ENCODE data around the gene FIP1L1.

DNA sequence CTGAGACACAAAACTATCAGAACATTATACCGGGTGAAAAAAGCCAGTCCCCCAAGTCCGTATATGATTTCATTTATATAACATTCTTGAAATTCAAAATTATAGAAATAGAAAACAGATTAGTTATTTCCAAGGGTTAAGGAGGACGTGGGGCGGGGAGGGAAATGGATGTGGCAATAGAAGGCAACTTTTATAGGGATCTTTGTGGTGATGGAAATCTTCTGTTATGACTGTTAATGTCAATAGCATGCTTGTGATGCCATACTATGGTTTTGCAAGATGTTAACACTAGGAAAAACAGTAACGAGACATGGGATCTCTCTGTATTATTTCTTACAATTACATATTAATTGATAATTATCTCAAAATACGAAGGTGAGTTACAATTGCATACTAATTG lies 117.4 kb downstream of the FIP1L1 start:
- TF ChIP-seq, protein P1, sequence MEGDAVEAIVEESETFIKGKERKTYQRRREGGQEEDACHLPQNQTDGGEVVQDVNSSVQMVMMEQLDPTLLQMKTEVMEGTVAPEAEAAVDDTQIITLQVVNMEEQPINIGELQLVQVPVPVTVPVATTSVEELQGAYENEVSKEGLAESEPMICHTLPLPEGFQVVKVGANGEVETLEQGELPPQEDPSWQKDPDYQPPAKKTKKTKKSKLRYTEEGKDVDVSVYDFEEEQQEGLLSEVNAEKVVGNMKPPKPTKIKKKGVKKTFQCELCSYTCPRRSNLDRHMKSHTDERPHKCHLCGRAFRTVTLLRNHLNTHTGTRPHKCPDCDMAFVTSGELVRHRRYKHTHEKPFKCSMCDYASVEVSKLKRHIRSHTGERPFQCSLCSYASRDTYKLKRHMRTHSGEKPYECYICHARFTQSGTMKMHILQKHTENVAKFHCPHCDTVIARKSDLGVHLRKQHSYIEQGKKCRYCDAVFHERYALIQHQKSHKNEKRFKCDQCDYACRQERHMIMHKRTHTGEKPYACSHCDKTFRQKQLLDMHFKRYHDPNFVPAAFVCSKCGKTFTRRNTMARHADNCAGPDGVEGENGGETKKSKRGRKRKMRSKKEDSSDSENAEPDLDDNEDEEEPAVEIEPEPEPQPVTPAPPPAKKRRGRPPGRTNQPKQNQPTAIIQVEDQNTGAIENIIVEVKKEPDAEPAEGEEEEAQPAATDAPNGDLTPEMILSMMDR (IDR thresholded peaks at IDR 0.05), result no peak
- TF ChIP-seq EP300 (IDR thresholded peaks at IDR 0.05), result no peak

Measured in ovary (tissue), 3 donors.